ENCODE data around the gene SHISAL1.

The SHISAL1 gene

GRCh38 chr22:44318751-44319150 is 6.0 kb upstream of the SHISAL1 start:
- Histone ChIP-seq H3K36me3 (ENCODE audit: control insufficient read depth, insufficient read depth, low read length) (no peaks in the 10 kb centered on the region), H3K27me3 (replicated peaks; ENCODE audit: control insufficient read depth, insufficient read depth, low read length) (peaks cover 1% of the 10 kb centered on the region; the same call in 1 of the 2 replicates), H3K4me3 (replicated peaks; ENCODE audit: low read depth, low read length) (no peak overlapping the region)
- DNase-seq (ENCODE audit: extremely low read depth, insufficient read length) = no peak
- TF ChIP-seq, protein P1, sequence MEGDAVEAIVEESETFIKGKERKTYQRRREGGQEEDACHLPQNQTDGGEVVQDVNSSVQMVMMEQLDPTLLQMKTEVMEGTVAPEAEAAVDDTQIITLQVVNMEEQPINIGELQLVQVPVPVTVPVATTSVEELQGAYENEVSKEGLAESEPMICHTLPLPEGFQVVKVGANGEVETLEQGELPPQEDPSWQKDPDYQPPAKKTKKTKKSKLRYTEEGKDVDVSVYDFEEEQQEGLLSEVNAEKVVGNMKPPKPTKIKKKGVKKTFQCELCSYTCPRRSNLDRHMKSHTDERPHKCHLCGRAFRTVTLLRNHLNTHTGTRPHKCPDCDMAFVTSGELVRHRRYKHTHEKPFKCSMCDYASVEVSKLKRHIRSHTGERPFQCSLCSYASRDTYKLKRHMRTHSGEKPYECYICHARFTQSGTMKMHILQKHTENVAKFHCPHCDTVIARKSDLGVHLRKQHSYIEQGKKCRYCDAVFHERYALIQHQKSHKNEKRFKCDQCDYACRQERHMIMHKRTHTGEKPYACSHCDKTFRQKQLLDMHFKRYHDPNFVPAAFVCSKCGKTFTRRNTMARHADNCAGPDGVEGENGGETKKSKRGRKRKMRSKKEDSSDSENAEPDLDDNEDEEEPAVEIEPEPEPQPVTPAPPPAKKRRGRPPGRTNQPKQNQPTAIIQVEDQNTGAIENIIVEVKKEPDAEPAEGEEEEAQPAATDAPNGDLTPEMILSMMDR (IDR thresholded peaks at IDR 0.05; ENCODE audit: insufficient read depth, low read length, poor library complexity, severe bottlenecking) = no peak

- TF ChIP-seq, protein P1 (IDR thresholded peaks at IDR 0.05; ENCODE audit: insufficient read depth, low read length, poor library complexity, severe bottlenecking) = no peak
- Histone ChIP-seq H3K36me3 (ENCODE audit: control insufficient read depth, insufficient read depth, low read length) (no peaks in the 10 kb centered on the region), H3K27me3 (replicated peaks; ENCODE audit: control insufficient read depth, insufficient read depth, low read length) (peaks cover 1% of the 10 kb centered on the region; the same call in 1 of the 2 replicates), H3K4me3 (replicated peaks; ENCODE audit: low read depth, low read length) (no peak overlapping the region)
- DNase-seq (ENCODE audit: extremely low read depth, insufficient read length) = no peak
These were observed 5.3 kb upstream of the SHISAL1 start for GRCh38 chr22:44317886-44318637.

DNA sequence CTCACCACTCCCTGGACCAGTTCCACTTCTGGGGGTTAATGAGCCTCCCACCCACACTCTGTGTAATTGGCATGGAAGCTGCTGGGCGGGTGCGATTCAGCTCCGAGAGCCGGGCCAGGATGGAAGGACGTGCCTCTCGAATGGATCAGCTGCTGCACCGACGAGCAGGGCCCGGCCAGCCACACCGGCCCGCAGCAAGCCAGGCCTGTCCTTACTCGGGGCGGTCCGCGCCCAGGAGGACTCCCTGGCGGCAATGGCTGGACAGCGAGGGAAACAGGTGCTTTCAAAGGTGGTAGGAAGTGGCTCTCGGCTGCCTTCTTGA is 4.3 kb upstream of the SHISAL1 start:
- Histone ChIP-seq H3K27me3 (replicated peaks; ENCODE audit: control insufficient read depth, insufficient read depth, low read length) (peaks cover 1% of the 10 kb centered on the region), H3K4me3 (replicated peaks; ENCODE audit: low read depth, low read length) (no peak overlapping the region), H3K36me3 (ENCODE audit: control insufficient read depth, insufficient read depth, low read length) (no peaks in the 10 kb centered on the region)
- TF ChIP-seq, protein P1 (IDR thresholded peaks at IDR 0.05; ENCODE audit: insufficient read depth, low read length, poor library complexity, severe bottlenecking) = no peak
- DNase-seq (ENCODE audit: extremely low read depth, insufficient read length) = no peak

DNA sequence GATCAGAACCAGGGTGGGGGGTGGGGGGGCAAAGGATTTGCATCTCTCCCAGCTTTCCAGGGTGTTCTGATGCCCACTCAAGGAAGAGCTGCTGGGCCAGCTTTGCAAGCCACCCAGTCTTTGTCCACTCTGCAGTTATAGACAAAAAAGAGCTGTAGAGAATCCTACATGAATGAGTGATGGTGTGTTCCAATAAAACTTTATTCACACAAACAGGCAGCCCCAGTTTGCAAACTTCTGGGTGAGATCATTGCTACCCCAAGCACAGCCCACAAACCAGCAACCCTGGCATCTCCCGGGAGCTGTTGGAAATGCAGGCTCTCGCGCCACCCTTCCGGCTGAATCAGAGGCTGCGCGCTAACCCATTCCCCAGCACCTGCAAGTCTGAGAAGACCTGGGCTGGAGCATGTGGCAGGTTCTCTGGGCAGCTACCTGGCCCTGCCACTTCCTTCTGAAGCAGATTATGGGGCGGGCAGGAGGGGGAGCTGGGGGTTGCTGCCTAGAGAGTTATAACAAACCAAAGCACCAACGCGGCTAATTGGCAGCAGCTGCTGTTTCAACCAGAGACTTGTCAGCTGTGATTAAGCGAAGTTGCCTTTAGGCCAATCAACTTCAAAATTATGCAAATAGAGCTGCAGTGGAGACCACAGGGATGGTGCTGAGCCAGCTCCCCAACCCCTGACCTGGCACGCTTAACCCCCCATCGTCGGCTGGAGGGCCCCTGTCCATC is 3.8 kb upstream of the SHISAL1 start:
- peaks cover 1% of the 10 kb centered on the region for H3K27me3 ChIP-seq (replicated peaks; ENCODE audit: control insufficient read depth, insufficient read depth, low read length)

GRCh38 chr22:44314425-44315067 is 1.8 kb upstream of the SHISAL1 start:
- DNase-seq (ENCODE audit: extremely low read depth, insufficient read length) = no peak
- TF ChIP-seq, protein P1 (IDR thresholded peaks at IDR 0.05; ENCODE audit: insufficient read depth, low read length, poor library complexity, severe bottlenecking) = no peak
- Histone ChIP-seq H3K4me3 (replicated peaks; ENCODE audit: low read depth, low read length) (no peak overlapping the region), H3K27me3 (replicated peaks; ENCODE audit: control insufficient read depth, insufficient read depth, low read length) (no peaks in the 10 kb centered on the region; the same call in none of the 2 replicates), H3K36me3 (ENCODE audit: control insufficient read depth, insufficient read depth, low read length) (no peaks in the 10 kb centered on the region)

More for the DNA sequence above, 3.8 kb upstream of the SHISAL1 start:
- TF ChIP-seq, protein P1 (IDR thresholded peaks at IDR 0.05; ENCODE audit: insufficient read depth, low read length, poor library complexity, severe bottlenecking) = no peak
- H3K36me3 ChIP-seq (ENCODE audit: control insufficient read depth, insufficient read depth, low read length) = no peaks in the 10 kb centered on the region
- DNase-seq (ENCODE audit: extremely low read depth, insufficient read length) = no peak
- no peak overlapping the region for H3K4me3 ChIP-seq (replicated peaks; ENCODE audit: low read depth, low read length)
